Measurements from ENCODE around the gene NKX2-3. TPM values are rescaled to one million over a fixed set of nuclear protein-coding genes. Genes with fewer than 3 reads are reported as not detected.

NKX2-3 gene
- polyA plus RNA-seq, 2 donors = 0.14 to 1.1 TPM

- peak overlapping the region; percentile 8 to 14 for H3K4me3 ChIP-seq (ENCODE audit: low read depth in 1 of 2, low read length in 2 of 2)
- 13 to 28% methylated on average over 38 of the region's 38 CpGs for WGBS, 2 donors
- peaks cover 30 to 55% of the 10 kb centered on the region in 2 donors for H3K27me3 ChIP-seq (ENCODE audit: control insufficient read depth in 1 of 2, insufficient read depth in 2 of 2, low read length in 2 of 2)
- H3K36me3 ChIP-seq (ENCODE audit: control insufficient read depth in 2 of 2, insufficient read depth in 2 of 2, low read length in 1 of 2) = no peaks in the 10 kb centered on the region
- peaks cover 0 to 13% of the 10 kb centered on the region in 2 donors for H3K9me3 ChIP-seq (ENCODE audit: control insufficient read depth in 2 of 2, insufficient read depth in 1 of 2, low read depth in 1 of 2, low read length in 1 of 2)
- H3K27ac ChIP-seq (ENCODE audit: low read depth in 2 of 2, low read length in 1 of 2) = no peak overlapping the region
- peaks cover 10 to 20% of the 10 kb centered on the region in 2 donors for H3K4me1 ChIP-seq (ENCODE audit: control insufficient read depth in 2 of 2, insufficient read depth in 2 of 2, low read length in 1 of 2)
Observed at GRCh38 chr10:99533496-99534449, 1.0 kb downstream of the NKX2-3 start.

DNA sequence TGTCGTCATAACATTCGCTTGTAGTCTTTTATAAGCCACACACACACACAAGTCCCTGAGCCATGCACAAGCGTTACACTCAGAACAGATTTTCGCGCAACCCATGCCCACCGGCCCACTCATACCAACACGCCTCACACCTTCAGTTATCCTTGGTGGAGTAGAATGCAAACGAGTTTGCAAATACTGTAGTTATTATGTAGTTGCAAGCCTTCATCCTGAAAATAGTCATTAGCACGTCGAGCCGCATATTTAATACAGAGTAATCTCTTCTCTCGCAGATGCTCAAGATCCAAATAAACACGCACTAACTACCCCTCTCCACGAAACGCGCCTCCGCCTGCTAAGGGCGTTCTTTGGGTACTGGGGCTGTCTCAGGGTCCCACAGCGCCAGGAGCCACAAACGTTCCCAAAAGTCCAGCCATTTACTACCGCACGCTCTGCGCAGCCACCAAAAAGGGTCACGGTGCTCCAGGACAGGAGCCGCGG, 1.8 kb downstream of the NKX2-3 start:
- Histone ChIP-seq H3K4me1 (ENCODE audit: control insufficient read depth in 2 of 2, insufficient read depth in 2 of 2, low read length in 1 of 2) (peaks cover 10 to 20% of the 10 kb centered on the region in 2 donors), H3K9me3 (ENCODE audit: control insufficient read depth in 2 of 2, insufficient read depth in 1 of 2, low read depth in 1 of 2, low read length in 1 of 2) (peaks cover 0 to 13% of the 10 kb centered on the region in 2 donors), H3K27ac (ENCODE audit: low read depth in 2 of 2, low read length in 1 of 2) (no peak overlapping the region), H3K36me3 (ENCODE audit: control insufficient read depth in 2 of 2, insufficient read depth in 2 of 2, low read length in 1 of 2) (no peaks in the 10 kb centered on the region), H3K27me3 (ENCODE audit: control insufficient read depth in 1 of 2, insufficient read depth in 2 of 2, low read length in 2 of 2) (peaks cover 36 to 60% of the 10 kb centered on the region in 2 donors), H3K4me3 (ENCODE audit: low read depth in 1 of 2, low read length in 2 of 2) (peak overlapping the region in 1 of 2 donors; percentile 36)
- whole genome bisulfite sequencing, 2 donors = 20 to 22% methylated on average over 26 of the region's 26 CpGs

DNA sequence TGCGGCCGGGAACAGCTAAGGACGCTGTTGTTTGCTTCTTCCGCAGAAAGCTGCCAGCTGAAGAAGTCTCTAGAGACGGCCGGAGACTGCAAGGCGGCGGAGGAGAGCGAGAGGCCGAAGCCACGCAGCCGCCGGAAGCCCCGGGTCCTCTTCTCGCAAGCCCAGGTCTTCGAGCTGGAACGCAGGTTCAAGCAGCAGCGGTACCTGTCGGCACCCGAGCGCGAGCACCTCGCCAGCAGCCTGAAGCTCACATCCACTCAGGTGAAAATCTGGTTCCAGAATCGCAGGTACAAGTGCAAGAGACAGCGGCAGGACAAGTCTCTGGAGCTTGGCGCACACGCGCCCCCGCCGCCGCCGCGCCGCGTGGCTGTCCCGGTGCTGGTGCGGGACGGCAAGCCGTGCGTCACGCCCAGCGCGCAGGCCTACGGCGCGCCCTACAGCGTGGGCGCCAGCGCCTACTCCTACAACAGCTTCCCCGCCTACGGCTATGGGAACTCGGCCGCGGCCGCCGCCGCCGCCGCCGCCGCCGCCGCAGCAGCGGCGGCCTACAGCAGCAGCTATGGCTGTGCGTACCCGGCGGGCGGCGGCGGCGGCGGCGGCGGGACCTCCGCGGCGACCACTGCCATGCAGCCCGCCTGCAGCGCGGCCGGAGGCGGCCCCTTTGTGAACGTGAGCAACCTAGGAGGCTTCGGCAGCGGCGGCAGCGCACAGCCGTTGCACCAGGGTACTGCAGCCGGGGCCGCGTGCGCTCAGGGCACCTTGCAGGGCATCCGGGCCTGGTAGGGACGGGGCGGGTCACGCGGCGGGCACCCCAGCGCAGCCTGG, 2.4 kb downstream of the NKX2-3 start:
- Histone ChIP-seq H3K27me3 (ENCODE audit: control insufficient read depth in 1 of 2, insufficient read depth in 2 of 2, low read length in 2 of 2) (peaks cover 32 to 61% of the 10 kb centered on the region in 2 donors), H3K9me3 (ENCODE audit: control insufficient read depth in 2 of 2, insufficient read depth in 1 of 2, low read depth in 1 of 2, low read length in 1 of 2) (peaks cover 0 to 13% of the 10 kb centered on the region in 2 donors), H3K36me3 (ENCODE audit: control insufficient read depth in 2 of 2, insufficient read depth in 2 of 2, low read length in 1 of 2) (no peaks in the 10 kb centered on the region), H3K27ac (ENCODE audit: low read depth in 2 of 2, low read length in 1 of 2) (no peak overlapping the region), H3K4me1 (ENCODE audit: control insufficient read depth in 2 of 2, insufficient read depth in 2 of 2, low read length in 1 of 2) (peaks cover 10 to 20% of the 10 kb centered on the region in 2 donors), H3K4me3 (ENCODE audit: low read depth in 1 of 2, low read length in 2 of 2) (peak overlapping the region; percentile 21 to 36)
- 1% methylated on average over 83 to 100 of the region's 100 CpGs for WGBS, 2 donors

GRCh38 chr10:99535764-99536337, 3.1 kb downstream of the NKX2-3 start:
- Histone ChIP-seq H3K9me3 (ENCODE audit: control insufficient read depth in 2 of 2, insufficient read depth in 1 of 2, low read depth in 1 of 2, low read length in 1 of 2) (peaks cover 0 to 13% of the 10 kb centered on the region in 2 donors), H3K27ac (ENCODE audit: low read depth in 2 of 2, low read length in 1 of 2) (no peak overlapping the region), H3K27me3 (ENCODE audit: control insufficient read depth in 1 of 2, insufficient read depth in 2 of 2, low read length in 2 of 2) (peaks cover 29 to 59% of the 10 kb centered on the region in 2 donors), H3K36me3 (ENCODE audit: control insufficient read depth in 2 of 2, insufficient read depth in 2 of 2, low read length in 1 of 2) (no peaks in the 10 kb centered on the region), H3K4me3 (ENCODE audit: low read depth in 1 of 2, low read length in 2 of 2) (peak overlapping the region; percentile 21 to 36), H3K4me1 (ENCODE audit: control insufficient read depth in 2 of 2, insufficient read depth in 2 of 2, low read length in 1 of 2) (peaks cover 10 to 23% of the 10 kb centered on the region in 2 donors)
- 16 to 26% methylated on average over 42 of the region's 42 CpGs for WGBS, 2 donors

DNA sequence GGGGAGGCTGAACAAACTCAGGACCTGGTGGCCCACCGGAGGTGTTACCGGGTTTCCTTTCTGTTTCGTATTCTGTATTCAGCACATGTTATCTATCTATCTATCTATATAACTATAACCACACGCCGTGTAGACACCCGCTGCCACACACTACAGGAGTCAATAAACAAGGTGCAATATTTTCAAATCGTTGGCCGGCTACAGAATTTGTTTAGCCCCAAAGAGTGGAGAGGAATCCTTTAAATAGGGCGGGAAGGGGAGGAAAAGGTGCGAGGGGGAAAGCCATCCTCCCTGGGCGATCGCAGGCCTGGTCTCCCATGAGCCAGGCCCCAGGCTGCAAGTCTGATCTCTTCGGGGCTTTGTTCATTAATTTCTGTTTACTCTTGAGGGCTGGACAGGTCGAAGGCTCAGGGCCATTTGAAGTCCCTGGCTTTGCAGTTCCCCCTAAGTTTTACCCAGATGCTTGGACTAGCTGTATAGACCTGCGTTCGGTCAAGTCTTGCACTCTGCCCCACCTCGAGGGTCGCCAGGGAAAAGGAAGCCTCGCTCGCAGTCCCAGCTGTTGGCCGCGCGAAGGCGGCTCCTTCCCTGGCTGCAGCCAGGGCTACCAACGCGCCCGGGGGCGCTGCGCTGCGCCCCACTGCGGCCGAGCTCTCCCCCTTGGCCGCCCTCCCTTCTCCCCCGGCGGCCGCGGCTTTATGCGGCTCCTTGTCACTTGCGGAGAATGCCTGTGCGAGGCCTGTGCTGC, 3.8 kb downstream of the NKX2-3 start:
- H3K9me3 ChIP-seq (ENCODE audit: control insufficient read depth in 2 of 2, insufficient read depth in 1 of 2, low read depth in 1 of 2, low read length in 1 of 2) = peaks cover 0 to 13% of the 10 kb centered on the region in 2 donors
- 15 to 24% methylated on average over 40 of the region's 40 CpGs for WGBS, 2 donors
- no peaks in the 10 kb centered on the region for H3K36me3 ChIP-seq (ENCODE audit: control insufficient read depth in 2 of 2, insufficient read depth in 2 of 2, low read length in 1 of 2)
- no peak overlapping the region for H3K27ac ChIP-seq (ENCODE audit: low read depth in 2 of 2, low read length in 1 of 2)
- H3K4me1 ChIP-seq (ENCODE audit: control insufficient read depth in 2 of 2, insufficient read depth in 2 of 2, low read length in 1 of 2) = peaks cover 10 to 23% of the 10 kb centered on the region in 2 donors
- H3K27me3 ChIP-seq (ENCODE audit: control insufficient read depth in 1 of 2, insufficient read depth in 2 of 2, low read length in 2 of 2) = peaks cover 24 to 53% of the 10 kb centered on the region in 2 donors
- H3K4me3 ChIP-seq (ENCODE audit: low read depth in 1 of 2, low read length in 2 of 2) = peak overlapping the region; percentile 21

GRCh38 chr10:99537086-99537988, 4.6 kb downstream of the NKX2-3 start:
- Histone ChIP-seq H3K4me3 (ENCODE audit: low read depth in 1 of 2, low read length in 2 of 2) (peak overlapping the region; percentile 21), H3K9me3 (ENCODE audit: control insufficient read depth in 2 of 2, insufficient read depth in 1 of 2, low read depth in 1 of 2, low read length in 1 of 2) (peaks cover 0 to 5% of the 10 kb centered on the region in 2 donors), H3K4me1 (ENCODE audit: control insufficient read depth in 2 of 2, insufficient read depth in 2 of 2, low read length in 1 of 2) (peaks cover 10 to 23% of the 10 kb centered on the region in 2 donors), H3K27me3 (ENCODE audit: control insufficient read depth in 1 of 2, insufficient read depth in 2 of 2, low read length in 2 of 2) (peaks cover 24 to 48% of the 10 kb centered on the region in 2 donors), H3K27ac (ENCODE audit: low read depth in 2 of 2, low read length in 1 of 2) (no peak overlapping the region), H3K36me3 (ENCODE audit: control insufficient read depth in 2 of 2, insufficient read depth in 2 of 2, low read length in 1 of 2) (no peaks in the 10 kb centered on the region)
- WGBS, 2 donors = 9 to 18% methylated on average over 56 to 64 of the region's 64 CpGs

- Histone ChIP-seq H3K27me3 (ENCODE audit: control insufficient read depth in 1 of 2, insufficient read depth in 2 of 2, low read length in 2 of 2) (peaks cover 21 to 40% of the 10 kb centered on the region in 2 donors), H3K4me1 (ENCODE audit: control insufficient read depth in 2 of 2, insufficient read depth in 2 of 2, low read length in 1 of 2) (peaks cover 10 to 23% of the 10 kb centered on the region in 2 donors), H3K36me3 (ENCODE audit: control insufficient read depth in 2 of 2, insufficient read depth in 2 of 2, low read length in 1 of 2) (no peaks in the 10 kb centered on the region), H3K4me3 (ENCODE audit: low read depth in 1 of 2, low read length in 2 of 2) (no peak overlapping the region), H3K9me3 (ENCODE audit: control insufficient read depth in 2 of 2, insufficient read depth in 1 of 2, low read depth in 1 of 2, low read length in 1 of 2) (peaks cover 0 to 4% of the 10 kb centered on the region in 2 donors), H3K27ac (ENCODE audit: low read depth in 2 of 2, low read length in 1 of 2) (no peak overlapping the region)
- WGBS, 2 donors = 53 to 72% methylated on average over 10 of the region's 10 CpGs
Observed at GRCh38 chr10:99537989-99538917, 5.5 kb downstream of the NKX2-3 start.
